GM19452 (cell line): ENCODE measurements around the gene ICAM4.
"Not testable (repeated sequence)": the region's sequence is repeated elsewhere in the genome, so short reads cannot be mapped to it uniquely, and the experiment has no call there.

ENCODE experiments used
- ATAC-seq: cut with Tn5 transposase; IDR thresholded peaks from one replicate; pipeline ENCODE4 v1.9.1; 2021; ENCODE audit not compliant: unreplicated experiment

ICAM4 gene

DNA sequence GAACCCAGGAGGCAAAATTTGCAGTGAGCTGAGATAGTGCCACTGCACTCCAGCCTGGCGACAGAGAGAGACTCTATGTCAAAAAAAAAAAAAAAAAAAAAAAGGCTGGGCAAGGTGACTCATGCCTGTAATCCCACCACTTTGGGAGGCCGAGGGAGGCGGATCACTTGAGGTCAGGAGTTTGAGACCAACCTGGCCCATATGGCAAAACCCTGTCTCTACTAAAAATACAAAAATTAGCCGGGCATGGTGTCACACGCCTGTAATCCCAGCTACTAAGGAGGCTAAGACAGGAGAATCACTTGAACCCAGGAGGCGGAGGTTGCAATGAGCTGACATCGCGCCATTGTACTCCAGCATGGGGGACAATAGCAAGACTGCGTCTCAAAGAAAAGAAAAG, 50.0 kb downstream of the ICAM4 start:
- ATAC-seq = not testable (repeated sequence)
